A549 (cell line): Measurements from ENCODE around the gene SLC8A1.

Source experiments
- CTCF ChIP-seq: fragments of >200 bp; sonication (Bioruptor Twin); formaldehyde crosslinking; IDR thresholded peaks from 3 replicates; pipeline ENCODE4 v1.5.1; 2016
- EP300 ChIP-seq, 2 experiments: fragments of >200 bp; sonication (Bioruptor Twin); formaldehyde crosslinking; IDR thresholded peaks; 2 replicates in 1 of 2; 3 replicates in 1 of 2; pipeline ENCODE4 v1.6.1; 2016 to 2017
- ESRRA ChIP-seq: fragments of 150-350 bp; IDR thresholded peaks from 2 replicates; pipeline ENCODE4 v1.6.1; 2014; ENCODE audit warnings: mild to moderate bottlenecking, low read length, borderline replicate concordance
- HOXA7 ChIP-seq: fragments of 250-450 bp; sonication (Bioruptor Pico); IDR thresholded peaks from 2 replicates; pipeline ENCODE4 v1.5.0; 2020; ENCODE audit warnings: mild to moderate bottlenecking, moderate library complexity
- MAZ ChIP-seq: fragments of 150-350 bp; IDR thresholded peaks from 2 replicates; pipeline ENCODE4 v1.6.1; 2014; ENCODE audit warnings: antibody characterized with exemption, low read depth, low read length, borderline replicate concordance
- MYC ChIP-seq: IDR thresholded peaks from 2 replicates; pipeline ENCODE4 v1.6.1; 2012; ENCODE audit warnings: mild to moderate bottlenecking, inconsistent platforms, low read length, improper control_type of control experiment, borderline replicate concordance
- POLR2A ChIP-seq: IDR thresholded peaks from 2 replicates; pipeline ENCODE4 v1.6.1; 2012; ENCODE audit warnings: mild to moderate bottlenecking, low read length
- REST ChIP-seq: fragments of 200-600 bp; sonication (generic); IDR thresholded peaks from 2 replicates; pipeline ENCODE4 v1.6.1; 2016; ENCODE audit warnings: antibody characterized with exemption, mild to moderate bottlenecking, moderate library complexity
- ZC3H11A ChIP-seq: fragments of 450-650 bp; IDR thresholded peaks from 2 replicates; pipeline ENCODE4 v1.6.1; 2014; ENCODE audit warnings: antibody characterized with exemption, mild to moderate bottlenecking
- ZFP36 ChIP-seq: fragments of 450-650 bp; IDR thresholded peaks from 2 replicates; pipeline ENCODE4 v1.6.1; 2014; ENCODE audit warnings: borderline replicate concordance; ENCODE audit not compliant: partially characterized antibody
- TF ChIP-seq, protein P1 (sequence below): IDR thresholded peaks from 2 replicates; pipeline ENCODE4 v1.6.1; 2012

GRCh38 chr2:40169430-40169829 lies 282.5 kb downstream of the SLC8A1 start:
- TF ChIP-seq ESRRA (no peak), CTCF (no peak), REST (no peak), EP300 (IDR thresholded peaks at IDR 0.05) (no peak), HOXA7 (CRISPR knock-in tag) (no peak), ZFP36 (no peak), POLR2A (no peak), MAZ (no peak), ZC3H11A (no peak), MYC (no peak)
- TF ChIP-seq, protein P1, sequence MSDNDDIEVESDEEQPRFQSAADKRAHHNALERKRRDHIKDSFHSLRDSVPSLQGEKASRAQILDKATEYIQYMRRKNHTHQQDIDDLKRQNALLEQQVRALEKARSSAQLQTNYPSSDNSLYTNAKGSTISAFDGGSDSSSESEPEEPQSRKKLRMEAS: no peak
